ENCODE measurements around the gene C1QTNF6. TPM values are rescaled to one million over a fixed set of nuclear protein-coding genes. Genes with fewer than 3 reads are reported as not detected.

Gene C1QTNF6
- total RNA-seq, 1 donor from 2014 or later: 6.0 TPM

DNA sequence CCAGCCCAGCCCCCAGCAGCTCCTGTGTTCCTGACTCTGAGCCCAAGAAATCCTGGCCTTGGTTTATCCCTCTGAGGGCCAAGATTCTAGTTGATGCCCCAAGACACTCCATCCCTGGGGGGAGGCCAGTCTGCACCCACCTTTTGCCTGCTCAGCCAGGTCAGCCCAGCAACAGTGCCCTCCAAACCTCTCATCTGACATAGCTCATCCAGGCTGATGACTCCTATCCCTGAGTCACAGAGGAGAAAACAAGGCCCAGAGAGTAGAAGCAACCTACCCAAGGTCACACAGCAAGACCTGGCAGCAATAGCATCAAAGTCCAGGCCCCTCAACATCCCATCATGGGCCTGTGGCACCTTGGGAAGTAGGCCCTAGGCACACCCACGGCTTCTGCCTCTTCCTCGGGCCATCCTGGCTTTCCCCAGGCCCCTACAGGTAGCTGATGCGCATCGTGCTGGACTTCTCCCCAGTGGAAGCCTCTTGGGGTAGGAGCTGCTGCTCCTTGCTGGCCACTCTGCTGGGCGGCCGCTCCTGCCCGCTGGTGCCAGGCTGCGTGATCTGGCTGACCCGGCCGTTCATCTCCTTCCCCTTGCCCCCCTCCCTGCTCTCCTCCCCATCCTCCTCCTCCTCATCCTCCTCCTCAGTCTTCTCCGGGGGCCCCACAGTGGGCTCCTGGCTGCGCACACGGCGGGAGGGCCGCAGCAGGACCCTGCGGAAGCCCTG lies 18.2 kb upstream of the C1QTNF6 start:
- H3K4me1 ChIP-seq (ENCODE audit: insufficient read depth, low read length): no peaks in the 10 kb centered on the region
- H3K4me3 ChIP-seq (ENCODE audit: insufficient read depth, low read depth, low read length): no peak overlapping the region
- peaks cover 8% of the 10 kb centered on the region for H3K27me3 ChIP-seq (ENCODE audit: insufficient read depth, low read length)
- no peak overlapping the region for H3K27ac Mint-ChIP-seq (ENCODE audit: unreplicated experiment)
- H3K9me3 Mint-ChIP-seq (ENCODE audit: unreplicated experiment): no peaks in the 10 kb centered on the region
- FAIRE-seq: no peak
- TF ChIP-seq EZH2 (IDR thresholded peaks at IDR 0.05; ENCODE audit: insufficient read depth, low read length): no peak
- TF ChIP-seq, protein P1, sequence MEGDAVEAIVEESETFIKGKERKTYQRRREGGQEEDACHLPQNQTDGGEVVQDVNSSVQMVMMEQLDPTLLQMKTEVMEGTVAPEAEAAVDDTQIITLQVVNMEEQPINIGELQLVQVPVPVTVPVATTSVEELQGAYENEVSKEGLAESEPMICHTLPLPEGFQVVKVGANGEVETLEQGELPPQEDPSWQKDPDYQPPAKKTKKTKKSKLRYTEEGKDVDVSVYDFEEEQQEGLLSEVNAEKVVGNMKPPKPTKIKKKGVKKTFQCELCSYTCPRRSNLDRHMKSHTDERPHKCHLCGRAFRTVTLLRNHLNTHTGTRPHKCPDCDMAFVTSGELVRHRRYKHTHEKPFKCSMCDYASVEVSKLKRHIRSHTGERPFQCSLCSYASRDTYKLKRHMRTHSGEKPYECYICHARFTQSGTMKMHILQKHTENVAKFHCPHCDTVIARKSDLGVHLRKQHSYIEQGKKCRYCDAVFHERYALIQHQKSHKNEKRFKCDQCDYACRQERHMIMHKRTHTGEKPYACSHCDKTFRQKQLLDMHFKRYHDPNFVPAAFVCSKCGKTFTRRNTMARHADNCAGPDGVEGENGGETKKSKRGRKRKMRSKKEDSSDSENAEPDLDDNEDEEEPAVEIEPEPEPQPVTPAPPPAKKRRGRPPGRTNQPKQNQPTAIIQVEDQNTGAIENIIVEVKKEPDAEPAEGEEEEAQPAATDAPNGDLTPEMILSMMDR (IDR thresholded peaks at IDR 0.05; ENCODE audit: insufficient read depth, low read depth, low read length): no peak
- H4K20me1 ChIP-seq (ENCODE audit: insufficient read depth, low read length): no peaks in the 10 kb centered on the region
- no peak overlapping the region for H3K9ac ChIP-seq (ENCODE audit: low read length)
- no peak overlapping the region for H3K4me3 Mint-ChIP-seq (ENCODE audit: unreplicated experiment)
- no peaks in the 10 kb centered on the region for H3K9me3 ChIP-seq (ENCODE audit: insufficient read depth, low read depth, low read length)
- no peaks in the 10 kb centered on the region for H3K36me3 ChIP-seq (ENCODE audit: insufficient read depth, low read length)
- no peaks in the 10 kb centered on the region for H3K36me3 Mint-ChIP-seq (ENCODE audit: low read depth, unreplicated experiment)
- no peak overlapping the region for H2AFZ ChIP-seq (ENCODE audit: low read depth, low read length)
- no peak overlapping the region for H3K4me2 ChIP-seq (ENCODE audit: low read length)
- no peak overlapping the region for H3K27ac ChIP-seq (ENCODE audit: low read depth, low read length)
- H3K4me1 Mint-ChIP-seq (ENCODE audit: low read depth, unreplicated experiment): no peaks in the 10 kb centered on the region
- no peaks in the 10 kb centered on the region for H3K79me2 ChIP-seq (ENCODE audit: insufficient read depth, low read length)
- DNase-seq (ENCODE audit: low read depth): no peak
- H3K27me3 Mint-ChIP-seq (ENCODE audit: low read depth, unreplicated experiment): peaks cover 35% of the 10 kb centered on the region

DNA sequence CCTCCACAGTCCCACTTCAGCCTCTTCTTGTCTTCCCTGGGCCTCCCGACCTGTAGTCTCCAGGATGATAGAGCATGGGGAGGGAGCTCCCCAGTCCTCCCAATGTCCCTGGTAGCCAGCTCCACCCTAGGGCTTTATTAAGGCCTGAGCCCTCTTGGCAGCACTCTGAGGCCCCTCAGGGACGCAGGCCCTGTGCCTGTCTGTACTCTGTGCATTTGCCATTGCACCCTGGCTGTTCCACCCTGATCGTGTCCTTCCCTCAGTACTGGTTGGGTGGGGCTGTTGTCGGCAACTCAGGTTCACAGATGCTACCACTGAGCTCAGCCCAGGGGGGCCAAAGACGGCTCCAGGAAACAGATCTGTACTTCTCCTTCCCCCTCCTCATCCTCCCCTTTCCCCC lies 17.0 kb upstream of the C1QTNF6 start:
- no peak for FAIRE-seq
- Histone ChIP-seq H3K4me1 (ENCODE audit: insufficient read depth, low read length) (no peaks in the 10 kb centered on the region), H3K27me3 (ENCODE audit: insufficient read depth, low read length) (peaks cover 2% of the 10 kb centered on the region), H3K9ac (ENCODE audit: low read length) (no peak overlapping the region), H3K9me3 (ENCODE audit: insufficient read depth, low read depth, low read length) (no peaks in the 10 kb centered on the region), H3K36me3 (ENCODE audit: insufficient read depth, low read length) (no peaks in the 10 kb centered on the region), H3K79me2 (ENCODE audit: insufficient read depth, low read length) (no peaks in the 10 kb centered on the region), H4K20me1 (ENCODE audit: insufficient read depth, low read length) (no peaks in the 10 kb centered on the region), H3K4me3 (ENCODE audit: insufficient read depth, low read depth, low read length) (no peak overlapping the region), H2AFZ (ENCODE audit: low read depth, low read length) (no peak overlapping the region), H3K4me2 (ENCODE audit: low read length) (no peak overlapping the region), H3K27ac (ENCODE audit: low read depth, low read length) (no peak overlapping the region)
- Mint-ChIP-seq H3K4me1 (ENCODE audit: low read depth, unreplicated experiment) (no peaks in the 10 kb centered on the region), H3K9me3 (ENCODE audit: unreplicated experiment) (no peaks in the 10 kb centered on the region), H3K4me3 (ENCODE audit: unreplicated experiment) (no peak overlapping the region), H3K27me3 (ENCODE audit: low read depth, unreplicated experiment) (peaks cover 24% of the 10 kb centered on the region), H3K36me3 (ENCODE audit: low read depth, unreplicated experiment) (no peaks in the 10 kb centered on the region), H3K27ac (ENCODE audit: unreplicated experiment) (no peak overlapping the region)
- TF ChIP-seq EZH2 (IDR thresholded peaks at IDR 0.05; ENCODE audit: insufficient read depth, low read length): no peak
- TF ChIP-seq, protein P1 (IDR thresholded peaks at IDR 0.05; ENCODE audit: insufficient read depth, low read depth, low read length): no peak
- no peak for DNase-seq (ENCODE audit: low read depth)

DNA sequence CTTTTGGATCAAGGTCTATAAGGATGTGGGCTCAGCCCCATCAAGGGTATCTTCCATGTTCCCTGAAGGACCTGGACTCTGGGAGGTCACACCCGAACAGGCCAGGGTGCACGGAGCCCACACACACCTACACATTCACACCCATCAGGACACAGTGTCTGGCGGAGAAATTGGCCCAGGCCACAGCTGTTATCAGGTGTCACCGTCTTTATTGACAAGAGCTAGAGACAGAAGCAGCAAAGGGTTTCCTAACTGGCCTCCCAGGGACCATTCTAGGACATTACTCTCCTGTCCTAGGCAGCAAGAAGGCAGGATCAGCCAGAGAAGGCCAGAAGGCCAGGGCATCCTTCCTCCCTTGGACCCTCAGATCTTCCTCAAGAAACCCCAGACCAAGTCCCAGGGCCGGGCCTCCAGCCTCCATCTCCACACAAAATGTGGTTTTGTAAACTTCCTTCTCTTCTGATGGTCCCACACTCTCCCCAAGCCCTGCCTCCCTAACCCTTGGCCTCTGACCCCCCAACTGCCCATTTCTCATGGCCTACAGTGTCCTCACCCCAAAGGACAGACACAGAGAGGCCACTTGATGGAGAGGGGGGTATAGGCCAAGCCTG lies 16.1 kb upstream of the C1QTNF6 start:
- TF ChIP-seq EZH2 (IDR thresholded peaks at IDR 0.05; ENCODE audit: insufficient read depth, low read length): no peak
- TF ChIP-seq, protein P1 (IDR thresholded peaks at IDR 0.05; ENCODE audit: insufficient read depth, low read depth, low read length): no peak
- Mint-ChIP-seq H3K9me3 (ENCODE audit: unreplicated experiment) (no peaks in the 10 kb centered on the region), H3K27me3 (ENCODE audit: low read depth, unreplicated experiment) (peaks cover 20% of the 10 kb centered on the region), H3K27ac (ENCODE audit: unreplicated experiment) (no peak overlapping the region), H3K4me1 (ENCODE audit: low read depth, unreplicated experiment) (no peaks in the 10 kb centered on the region), H3K36me3 (ENCODE audit: low read depth, unreplicated experiment) (no peaks in the 10 kb centered on the region), H3K4me3 (ENCODE audit: unreplicated experiment) (no peak overlapping the region)
- Histone ChIP-seq H3K27me3 (ENCODE audit: insufficient read depth, low read length) (peaks cover 2% of the 10 kb centered on the region), H3K36me3 (ENCODE audit: insufficient read depth, low read length) (no peaks in the 10 kb centered on the region), H3K4me2 (ENCODE audit: low read length) (no peak overlapping the region), H2AFZ (ENCODE audit: low read depth, low read length) (no peak overlapping the region), H3K4me1 (ENCODE audit: insufficient read depth, low read length) (peaks cover 4% of the 10 kb centered on the region), H4K20me1 (ENCODE audit: insufficient read depth, low read length) (no peaks in the 10 kb centered on the region), H3K4me3 (ENCODE audit: insufficient read depth, low read depth, low read length) (no peak overlapping the region), H3K9ac (ENCODE audit: low read length) (no peak overlapping the region), H3K27ac (ENCODE audit: low read depth, low read length) (no peak overlapping the region), H3K79me2 (ENCODE audit: insufficient read depth, low read length) (no peaks in the 10 kb centered on the region), H3K9me3 (ENCODE audit: insufficient read depth, low read depth, low read length) (no peaks in the 10 kb centered on the region)
- DNase-seq (ENCODE audit: low read depth) (no peak), FAIRE-seq (no peak)

Data from astrocyte (in vitro differentiated cells and primary cell).